ENCODE data around the gene STEAP2. TPM values are rescaled to one million over a fixed set of nuclear protein-coding genes. Genes with fewer than 3 reads are reported as not detected.

STEAP2 gene
- polyA plus RNA-seq, 3 donors, result not detected

DNA sequence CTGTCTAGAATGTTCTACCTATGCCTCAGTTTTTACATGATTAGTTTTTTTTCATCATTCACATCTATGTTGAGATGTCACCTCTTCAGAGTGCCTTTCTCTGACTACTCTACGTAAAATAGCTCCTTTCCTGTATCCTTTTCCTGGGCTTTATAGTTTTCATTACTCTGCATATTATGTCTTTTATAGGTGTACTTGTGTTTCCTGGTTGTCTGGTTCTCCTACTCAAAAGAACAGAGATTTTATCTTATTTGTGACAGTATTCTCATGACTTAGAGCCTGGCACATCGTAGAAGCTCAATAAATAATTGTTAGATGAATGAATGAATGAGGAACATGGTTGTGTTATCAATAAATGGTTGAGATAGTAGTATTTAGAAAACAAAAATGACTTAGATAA lies 39.4 kb upstream of the STEAP2 start:
- H3K4me1 ChIP-seq (ENCODE audit: control insufficient read depth in 1 of 2, insufficient read depth in 2 of 2, low read length in 2 of 2), result no peaks in the 10 kb centered on the region
- H3K4me3 ChIP-seq (replicated peaks in 1 of 3; ENCODE audit: low read depth in 2 of 3, low read length in 3 of 3), result no peak overlapping the region
- H3K27ac Mint-ChIP-seq, result no peak overlapping the region
- no peaks in the 10 kb centered on the region for H3K36me3 ChIP-seq (replicated peaks in 1 of 2; ENCODE audit: control insufficient read depth in 1 of 2, insufficient read depth in 2 of 2, low read length in 2 of 2)
- H2AFZ ChIP-seq (ENCODE audit: insufficient read depth, low read depth, low read length, poor library complexity, severe bottlenecking), result no peak overlapping the region
- peaks cover 0 to 4% (median 0%) of the 10 kb centered on the region in 3 donors for H3K27me3 Mint-ChIP-seq (ENCODE audit: low read depth in 3 of 3)
- H3K36me3 Mint-ChIP-seq, result no peaks in the 10 kb centered on the region
- no peaks in the 10 kb centered on the region for H3K79me2 ChIP-seq (ENCODE audit: insufficient read depth, low read length)
- intact Hi-C loops (cut with micrococcal nuclease), result no loop called here
- no peaks in the 10 kb centered on the region for H4K20me1 ChIP-seq (ENCODE audit: insufficient read depth, low read length)
- H3K4me3 Mint-ChIP-seq, result no peak overlapping the region
- no peak overlapping the region for H3K27ac ChIP-seq (ENCODE audit: low read depth in 1 of 2, low read length in 2 of 2)
- TF ChIP-seq, protein P1, sequence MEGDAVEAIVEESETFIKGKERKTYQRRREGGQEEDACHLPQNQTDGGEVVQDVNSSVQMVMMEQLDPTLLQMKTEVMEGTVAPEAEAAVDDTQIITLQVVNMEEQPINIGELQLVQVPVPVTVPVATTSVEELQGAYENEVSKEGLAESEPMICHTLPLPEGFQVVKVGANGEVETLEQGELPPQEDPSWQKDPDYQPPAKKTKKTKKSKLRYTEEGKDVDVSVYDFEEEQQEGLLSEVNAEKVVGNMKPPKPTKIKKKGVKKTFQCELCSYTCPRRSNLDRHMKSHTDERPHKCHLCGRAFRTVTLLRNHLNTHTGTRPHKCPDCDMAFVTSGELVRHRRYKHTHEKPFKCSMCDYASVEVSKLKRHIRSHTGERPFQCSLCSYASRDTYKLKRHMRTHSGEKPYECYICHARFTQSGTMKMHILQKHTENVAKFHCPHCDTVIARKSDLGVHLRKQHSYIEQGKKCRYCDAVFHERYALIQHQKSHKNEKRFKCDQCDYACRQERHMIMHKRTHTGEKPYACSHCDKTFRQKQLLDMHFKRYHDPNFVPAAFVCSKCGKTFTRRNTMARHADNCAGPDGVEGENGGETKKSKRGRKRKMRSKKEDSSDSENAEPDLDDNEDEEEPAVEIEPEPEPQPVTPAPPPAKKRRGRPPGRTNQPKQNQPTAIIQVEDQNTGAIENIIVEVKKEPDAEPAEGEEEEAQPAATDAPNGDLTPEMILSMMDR (IDR thresholded peaks at IDR 0.05), result no peak
- H3K4me1 Mint-ChIP-seq, result no peaks in the 10 kb centered on the region
- no peaks in the 10 kb centered on the region for H3K27me3 ChIP-seq (ENCODE audit: control insufficient read depth in 2 of 2, insufficient read depth in 2 of 2, low read length in 2 of 2)
- H3K9me3 ChIP-seq (replicated peaks in 1 of 2; ENCODE audit: control insufficient read depth in 1 of 2, insufficient read depth in 1 of 2, low read length in 2 of 2), result peaks cover 10 to 14% of the 10 kb centered on the region in 2 donors
- H3K9me3 Mint-ChIP-seq, result peaks cover 9 to 26% (median 16%) of the 10 kb centered on the region in 7 donors
- no peak overlapping the region for H3K4me2 ChIP-seq (replicated peaks; ENCODE audit: extremely low read depth, low read length, poor library complexity, severe bottlenecking)
- 40% methylated on average over 1 of the region's 2 CpGs for WGBS (ENCODE audit: insufficient coverage)
- DNase-seq, result no peak
- H3K9ac ChIP-seq (ENCODE audit: insufficient read depth, low read length, poor library complexity, severe bottlenecking), result no peak overlapping the region

DNA sequence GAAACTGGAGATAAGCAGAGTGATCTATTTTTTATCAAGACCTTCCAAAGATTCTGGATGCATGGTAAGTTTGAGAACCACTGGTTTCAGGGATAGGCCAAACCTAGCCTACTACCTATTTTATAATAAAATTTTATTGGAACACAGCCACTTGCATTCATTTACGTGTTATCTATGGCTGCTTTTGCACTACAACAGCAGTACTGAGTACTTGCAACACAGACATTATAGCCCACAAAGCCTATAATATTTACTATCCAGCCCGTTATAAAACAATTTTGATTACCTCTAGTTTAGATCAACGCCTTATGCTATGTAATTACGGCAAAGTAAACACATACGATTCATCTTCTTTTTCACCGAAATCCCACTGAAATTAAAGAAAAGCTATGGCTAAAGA lies 38.9 kb upstream of the STEAP2 start:
- H3K9ac ChIP-seq (ENCODE audit: insufficient read depth, low read length, poor library complexity, severe bottlenecking), result no peak overlapping the region
- no peaks in the 10 kb centered on the region for H3K4me1 ChIP-seq (ENCODE audit: control insufficient read depth in 1 of 2, insufficient read depth in 2 of 2, low read length in 2 of 2)
- no peaks in the 10 kb centered on the region for H4K20me1 ChIP-seq (ENCODE audit: insufficient read depth, low read length)
- Mint-ChIP-seq H3K9me3 (peaks cover 9 to 26% (median 16%) of the 10 kb centered on the region in 7 donors), H3K36me3 (no peaks in the 10 kb centered on the region), H3K4me1 (no peaks in the 10 kb centered on the region), H3K27ac (no peak overlapping the region), H3K4me3 (no peak overlapping the region), H3K27me3 (ENCODE audit: low read depth in 3 of 3) (peaks cover 0 to 4% (median 0%) of the 10 kb centered on the region in 3 donors)
- peaks cover 10 to 14% of the 10 kb centered on the region in 2 donors for H3K9me3 ChIP-seq (replicated peaks in 1 of 2; ENCODE audit: control insufficient read depth in 1 of 2, insufficient read depth in 1 of 2, low read length in 2 of 2)
- H3K79me2 ChIP-seq (ENCODE audit: insufficient read depth, low read length), result no peaks in the 10 kb centered on the region
- intact Hi-C loops (cut with micrococcal nuclease), result no loop called here
- H3K36me3 ChIP-seq (replicated peaks in 1 of 2; ENCODE audit: control insufficient read depth in 1 of 2, insufficient read depth in 2 of 2, low read length in 2 of 2), result no peaks in the 10 kb centered on the region
- no peak overlapping the region for H3K27ac ChIP-seq (ENCODE audit: low read depth in 1 of 2, low read length in 2 of 2)
- no peaks in the 10 kb centered on the region for H3K27me3 ChIP-seq (ENCODE audit: control insufficient read depth in 2 of 2, insufficient read depth in 2 of 2, low read length in 2 of 2)
- H3K4me2 ChIP-seq (replicated peaks; ENCODE audit: extremely low read depth, low read length, poor library complexity, severe bottlenecking), result no peak overlapping the region
- no peak overlapping the region for H3K4me3 ChIP-seq (replicated peaks in 1 of 3; ENCODE audit: low read depth in 2 of 3, low read length in 3 of 3)
- TF ChIP-seq, protein P1 (IDR thresholded peaks at IDR 0.05), result no peak
- 100% methylated on average over 1 of the region's 6 CpGs for WGBS (ENCODE audit: insufficient coverage)
- DNase-seq, result no peak
- no peak overlapping the region for H2AFZ ChIP-seq (ENCODE audit: insufficient read depth, low read depth, low read length, poor library complexity, severe bottlenecking)
